Keratinocyte (primary cell): ENCODE data around the gene GPR31. TPM values are rescaled to one million over a fixed set of nuclear protein-coding genes. Genes with fewer than 3 reads are reported as not detected.
"Not testable (repeated sequence)": the region's sequence is repeated elsewhere in the genome, so short reads cannot be mapped to it uniquely, and the experiment has no call there.

Experiments used
- DNase-seq: peaks from one replicate; pipeline ENCODE4 v3.0.0-alpha.2; 2011; ENCODE audit warnings: low read depth, missing footprints, low spot score
- FAIRE-seq: peaks from 2 replicates; lab custom pipeline; 2011; peaks lifted over from hg19 to GRCh38; lab: Jason Lieb, UNC
- H2AFZ ChIP-seq: 2 replicates; pipeline ENCODE4 v1.6.0; 2012; ENCODE audit warnings: low read length, control low read depth, inconsistent platforms; ENCODE audit not compliant: control insufficient read depth
- H3K27ac ChIP-seq: 2 replicates; pipeline ENCODE4 v1.5.1; 2011; ENCODE audit warnings: low read length; ENCODE audit not compliant: control insufficient read depth, insufficient read depth
- H3K27me3 ChIP-seq: 3 replicates; pipeline ENCODE4 v1.6.0; 2011; ENCODE audit warnings: low read length; ENCODE audit not compliant: control insufficient read depth, insufficient read depth; ENCODE audit errors: extremely low read depth
- H3K36me3 ChIP-seq, 2 experiments: 2 replicates in 1 of 2; 3 replicates in 1 of 2; pipeline ENCODE4 v1.5.1; 2011; ENCODE audit warnings: low read length in 2 of 2, mild to moderate bottlenecking in 1 of 2; ENCODE audit not compliant: control insufficient read depth in 2 of 2, insufficient read depth in 2 of 2; ENCODE audit errors: extremely low read depth in 1 of 2
- H3K4me1 ChIP-seq: 3 replicates; pipeline ENCODE4 v1.5.1; 2011; ENCODE audit warnings: low read length; ENCODE audit not compliant: control insufficient read depth, insufficient read depth; ENCODE audit errors: extremely low read depth
- H3K4me2 ChIP-seq: 3 replicates; pipeline ENCODE4 v1.6.0; 2011; ENCODE audit warnings: low read depth, low read length; ENCODE audit not compliant: control insufficient read depth, insufficient read depth; ENCODE audit errors: extremely low read depth
- H3K4me3 ChIP-seq, 3 experiments: fragments of 200-600 bp in 1 of 3; sonication (generic) in 1 of 3; 2 replicates in 2 of 3; 3 replicates in 1 of 3; pipeline ENCODE4 v1.5.1; 2011 to 2016; ENCODE audit warnings: low read length in 3 of 3, mild to moderate bottlenecking in 3 of 3, control low read depth in 2 of 3, inconsistent platforms in 1 of 3, low read depth in 1 of 3, mixed read lengths in 1 of 3, mixed run types in 1 of 3, moderate library complexity in 1 of 3; ENCODE audit not compliant: control insufficient read depth in 2 of 3, insufficient read depth in 2 of 3; ENCODE audit errors: extremely low read depth in 1 of 3
- H3K79me2 ChIP-seq: 2 replicates; pipeline ENCODE4 v1.6.0; 2012; ENCODE audit warnings: low read length; ENCODE audit not compliant: control insufficient read depth, insufficient read depth
- H3K9ac ChIP-seq: 3 replicates; pipeline ENCODE4 v1.6.0; 2011; ENCODE audit warnings: low read length; ENCODE audit not compliant: control insufficient read depth, insufficient read depth; ENCODE audit errors: extremely low read depth
- H3K9me1 ChIP-seq: 3 replicates; pipeline ENCODE4 v1.6.0; 2011; ENCODE audit warnings: low read length; ENCODE audit not compliant: control insufficient read depth, insufficient read depth; ENCODE audit errors: extremely low read depth
- H3K9me3 ChIP-seq: 2 replicates; pipeline ENCODE4 v1.5.1; 2012; ENCODE audit warnings: low read depth, low read length; ENCODE audit not compliant: control insufficient read depth
- H4K20me1 ChIP-seq: 3 replicates; pipeline ENCODE4 v1.6.0; 2011; ENCODE audit warnings: low read length; ENCODE audit not compliant: control insufficient read depth, insufficient read depth; ENCODE audit errors: extremely low read depth
- dilution Hi-C: fragments of 300-500 bp; cut with MboI; formaldehyde crosslinking; loops from one replicate; pipeline ENCODE4 v1.7.0; 2020; ENCODE audit warnings: low sequenced_read_pairs; ENCODE audit not compliant: extremely low pct_ligation_motif_present
- polyA plus RNA-seq, 5 experiments: library from polyadenylated mRNA; depleted of rRNA in 3 of 5; stranded (reverse) in 3 of 5; stranded (forward) in 1 of 5; unstranded in 1 of 5; fragments of >200 nt; gene quantifications; 1 replicate in 1 of 5; 2 replicates in 3 of 5; 3 replicates in 1 of 5; pipeline versions ENCODE4 v1.2.1 to v1.2.3, GENCODE V29; 2011 to 2012; ENCODE audit warnings: missing spikeins in 2 of 5, low read depth in 1 of 5, low replicate concordance in 1 of 5

Gene GPR31
- polyA plus RNA-seq, 1 donor (not counting 4 experiments of a cell fraction or from before 2014, with no cell fraction given), result not detected

GRCh38 chr6:167171300-167171699, 13.5 kb upstream of the GPR31 start:
- dilution Hi-C loops, H3K79me2 ChIP-seq, FAIRE-seq, H3K27me3 ChIP-seq, H2AFZ ChIP-seq, H3K9me1 ChIP-seq, H3K36me3 ChIP-seq, H3K9me3 ChIP-seq, H3K4me3 ChIP-seq, H3K9ac ChIP-seq, H3K4me1 ChIP-seq, DNase-seq, H3K27ac ChIP-seq, H4K20me1 ChIP-seq, H3K4me2 ChIP-seq: not testable (repeated sequence)

DNA sequence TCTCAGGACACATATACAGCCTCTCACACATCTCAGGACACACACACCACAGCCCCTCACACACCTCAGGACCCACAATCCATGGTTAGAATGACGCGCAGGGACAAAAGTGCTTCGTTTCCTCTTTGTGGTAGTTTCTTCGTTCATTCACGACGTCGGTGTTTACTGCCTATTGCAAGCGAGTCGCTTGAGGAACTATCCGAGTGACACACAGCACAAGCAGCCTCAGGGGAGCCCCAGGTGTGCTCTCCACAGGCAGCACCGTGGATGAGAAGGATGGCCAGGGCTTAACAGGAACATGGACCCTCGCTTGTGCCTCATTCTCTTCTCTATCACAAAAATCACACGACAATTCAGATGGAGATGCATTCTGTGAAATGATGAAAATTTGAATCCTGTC, 12.1 kb upstream of the GPR31 start:
- H3K4me1 ChIP-seq, H3K4me3 ChIP-seq, H3K27me3 ChIP-seq, H4K20me1 ChIP-seq, H3K9me3 ChIP-seq, H3K9ac ChIP-seq, FAIRE-seq, H3K79me2 ChIP-seq, H3K9me1 ChIP-seq, H3K27ac ChIP-seq, dilution Hi-C loops, H2AFZ ChIP-seq, H3K4me2 ChIP-seq, H3K36me3 ChIP-seq, DNase-seq: not testable (repeated sequence)

DNA sequence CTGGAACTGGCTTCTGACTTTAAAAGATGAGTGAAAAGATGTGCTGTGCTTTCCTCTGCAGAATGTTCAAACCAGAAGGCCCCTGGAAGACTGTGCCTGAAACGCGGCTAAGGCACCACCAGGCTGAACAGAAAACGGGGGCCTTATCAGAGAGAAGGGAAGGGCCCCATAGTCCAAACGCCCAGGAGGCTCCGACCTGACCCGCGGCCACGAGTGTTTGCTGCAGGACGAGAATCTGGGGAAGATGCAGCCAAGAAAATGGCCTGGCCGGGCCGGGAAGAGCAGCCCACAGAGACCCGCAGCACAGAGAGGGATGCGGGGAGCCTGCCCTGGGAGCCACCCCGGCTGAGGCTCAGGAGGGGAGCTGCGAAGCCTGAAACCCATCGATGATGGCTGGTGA, 10.5 kb upstream of the GPR31 start:
- H2AFZ ChIP-seq, H3K27me3 ChIP-seq, H3K4me1 ChIP-seq, dilution Hi-C loops, H3K79me2 ChIP-seq, H3K36me3 ChIP-seq, H3K9me1 ChIP-seq, H3K9me3 ChIP-seq, DNase-seq, H4K20me1 ChIP-seq, H3K9ac ChIP-seq, FAIRE-seq, H3K27ac ChIP-seq, H3K4me3 ChIP-seq, H3K4me2 ChIP-seq: not testable (repeated sequence)

- dilution Hi-C loops, H4K20me1 ChIP-seq, H3K4me1 ChIP-seq, DNase-seq, H3K79me2 ChIP-seq, H3K9ac ChIP-seq, FAIRE-seq, H3K27ac ChIP-seq, H2AFZ ChIP-seq, H3K9me3 ChIP-seq, H3K27me3 ChIP-seq, H3K4me3 ChIP-seq, H3K4me2 ChIP-seq, H3K9me1 ChIP-seq, H3K36me3 ChIP-seq: not testable (repeated sequence)
These were observed 9.9 kb upstream of the GPR31 start for GRCh38 chr6:167167699-167168098.
